IMR-90 (cell line): ENCODE measurements around the gene ZFPM1. TPM values are rescaled to one million over a fixed set of nuclear protein-coding genes. Genes with fewer than 3 reads are reported as not detected.
A peak's percentile ranks its signal among the peaks of the same experiment; 100 is the strongest.

ENCODE experiments used
- ATAC-seq: fragments of 200-7000 bp; cut with Tn5 transposase; 2 replicates; pipeline ENCODE4 v1.9.1; 2020; ENCODE audit warnings: low read depth, mild to moderate bottlenecking, moderate library complexity
- BruUV-seq: library from RNA; stranded (reverse); fragments of 400-500 nt; replicated peaks from 2 replicates; lab custom pipeline; 2021; lab: Mats Ljungman, UMichigan
- CTCF ChIA-PET: fragments of 300-600 bp; formaldehyde crosslinking; extraction: SDS; loops from one replicate; lab custom pipeline; 2021; ENCODE audit warnings: antibody characterized with exemption; lab: Yijun Ruan, JAX
- POLR2A ChIA-PET: fragments of 300-600 bp; sonication (Branson Sonifier 250); formaldehyde crosslinking; loops from one replicate; lab custom pipeline; 2022; ENCODE audit warnings: antibody characterized with exemption; ENCODE audit not compliant: unreplicated experiment; lab: Charles Lee
- DNase-seq: peaks from one replicate; pipeline ENCODE4 v3.0.0; 2013
- H2AFZ ChIP-seq: replicated peaks from 2 replicates; pipeline ENCODE3; 2013; ENCODE audit warnings: low read length, mild to moderate bottlenecking; ENCODE audit not compliant: poor library complexity
- H2AK5ac ChIP-seq: 2 replicates; pipeline ENCODE4 v1.6.1; 2013; ENCODE audit warnings: low read depth, low read length, inconsistent platforms
- H2AK9ac ChIP-seq: replicated peaks from 2 replicates; pipeline ENCODE3; 2013; ENCODE audit warnings: mild to moderate bottlenecking, low read depth, low read length, moderate library complexity; ENCODE audit not compliant: poor library complexity
- H2BK120ac ChIP-seq: 2 replicates; pipeline ENCODE4 v1.6.1; 2013; ENCODE audit warnings: low read depth, low read length, inconsistent platforms
- H2BK15ac ChIP-seq: 3 replicates; pipeline ENCODE4 v1.6.1; 2013; ENCODE audit warnings: low read depth, low read length, inconsistent platforms
- H2BK20ac ChIP-seq: 2 replicates; pipeline ENCODE4 v1.6.1; 2013; ENCODE audit warnings: low read depth, mild to moderate bottlenecking, inconsistent platforms, low read length, moderate library complexity
- H2BK5ac ChIP-seq: 2 replicates; pipeline ENCODE4 v1.6.1; 2013; ENCODE audit warnings: mild to moderate bottlenecking, low read depth, low read length, inconsistent platforms; ENCODE audit not compliant: poor library complexity, severe bottlenecking
- H3K14ac ChIP-seq: replicated peaks from 2 replicates; pipeline ENCODE4 v1.6.1; 2013; ENCODE audit warnings: low read depth, low read length, inconsistent platforms
- H3K18ac ChIP-seq: 2 replicates; pipeline ENCODE4 v1.6.1; 2013; ENCODE audit warnings: low read depth, low read length, control low read depth
- H3K23ac ChIP-seq: 2 replicates; pipeline ENCODE4 v1.6.1; 2013; ENCODE audit warnings: low read depth, low read length, inconsistent platforms
- H3K27ac ChIP-seq: 2 replicates; pipeline ENCODE4 v1.5.1; 2013; ENCODE audit warnings: mild to moderate bottlenecking, control low read depth, low read length; ENCODE audit not compliant: insufficient read depth
- H3K27me3 ChIP-seq: 2 replicates; pipeline ENCODE4 v1.6.1; 2013; ENCODE audit warnings: low read length; ENCODE audit not compliant: control insufficient read depth, insufficient read depth
- H3K36me3 ChIP-seq: 2 replicates; pipeline ENCODE4 v1.6.1; 2013; ENCODE audit warnings: low read length, mixed read lengths; ENCODE audit not compliant: control insufficient read depth, insufficient read depth
- H3K4ac ChIP-seq: 2 replicates; pipeline ENCODE4 v1.6.1; 2013; ENCODE audit warnings: low read depth, low read length, inconsistent platforms
- H3K4me1 ChIP-seq: 2 replicates; pipeline ENCODE4 v1.6.1; 2013; ENCODE audit warnings: low read length, mixed read lengths; ENCODE audit not compliant: control insufficient read depth, insufficient read depth
- H3K4me2 ChIP-seq: 2 replicates; pipeline ENCODE4 v1.6.1; 2013; ENCODE audit warnings: low read depth, mild to moderate bottlenecking, control low read depth, low read length, moderate library complexity
- H3K4me3 ChIP-seq: 2 replicates; pipeline ENCODE4 v1.5.1; 2013; ENCODE audit warnings: low read depth, mild to moderate bottlenecking, control low read depth, low read length, moderate library complexity; ENCODE audit not compliant: insufficient read depth
- H3K56ac ChIP-seq: 2 replicates; pipeline ENCODE4 v1.6.1; 2013; ENCODE audit warnings: low read length, inconsistent platforms; ENCODE audit not compliant: insufficient read depth; ENCODE audit errors: extremely low read depth
- H3K79me1 ChIP-seq, 2 experiments: 2 replicates each; pipeline ENCODE4 v1.6.1; 2013; ENCODE audit warnings: low read length in 2 of 2, inconsistent platforms in 1 of 2, low read depth in 1 of 2
- H3K9ac ChIP-seq: 2 replicates; pipeline ENCODE4 v1.6.1; 2013; ENCODE audit warnings: low read depth, low read length, control low read depth
- H3K9me1 ChIP-seq: 2 replicates; pipeline ENCODE4 v1.6.1; 2013; ENCODE audit warnings: low read length, inconsistent platforms; ENCODE audit not compliant: insufficient read depth
- H3K9me3 ChIP-seq: 2 replicates; pipeline ENCODE4 v1.6.1; 2013; ENCODE audit warnings: low read length; ENCODE audit not compliant: control insufficient read depth, insufficient read depth
- H4K20me1 ChIP-seq: 2 replicates; pipeline ENCODE4 v1.6.1; 2013; ENCODE audit warnings: low read length, inconsistent platforms; ENCODE audit not compliant: insufficient read depth
- H4K5ac ChIP-seq: 2 replicates; pipeline ENCODE4 v1.6.1; 2013; ENCODE audit warnings: mild to moderate bottlenecking, low read depth, low read length, control low read depth
- H4K8ac ChIP-seq, 2 experiments: 2 replicates each; pipeline ENCODE4 v1.6.1; 2013; ENCODE audit warnings: low read depth in 2 of 2, low read length in 2 of 2, control low read depth in 1 of 2, inconsistent platforms in 1 of 2
- H4K91ac ChIP-seq: 2 replicates; pipeline ENCODE4 v1.6.1; 2013; ENCODE audit warnings: low read depth, low read length, inconsistent platforms; ENCODE audit not compliant: insufficient read depth
- CEBPB ChIP-seq: IDR thresholded peaks from 2 replicates; pipeline ENCODE4 v1.6.1; 2012; ENCODE audit warnings: low read depth, low read length, improper control_type of control experiment
- CHD1 ChIP-seq: IDR thresholded peaks from 2 replicates; pipeline ENCODE4 v1.6.1; 2012; ENCODE audit warnings: low read depth, low read length, improper control_type of control experiment
- FOS ChIP-seq: fragments of 150-350 bp; IDR thresholded peaks from 2 replicates; pipeline ENCODE4 v1.6.1; 2016; ENCODE audit warnings: low read depth, low read length
- RAD21 ChIP-seq: IDR thresholded peaks from 2 replicates; pipeline ENCODE4 v1.6.1; 2012; ENCODE audit warnings: low read length, improper control_type of control experiment
- SMC3 ChIP-seq: fragments of 150-350 bp; IDR thresholded peaks from 2 replicates; pipeline ENCODE4 v1.6.1; 2016; ENCODE audit warnings: low read depth, mild to moderate bottlenecking, antibody characterized with exemption, low read length, moderate library complexity
- WGBS, 2 experiments: methylation state at CpG; one replicate each; pipeline versions ENCODE4 v1.1.5 to v1.1.7; 2013; ENCODE audit warnings: missing lambda C conversion rate in 2 of 2; ENCODE audit not compliant: insufficient read length in 1 of 2; ENCODE audit errors: extremely low coverage in 2 of 2; 5-methylcytosine and 5-hydroxymethylcytosine counted together
- dilution Hi-C: fragments of 300-500 bp; cut with HindIII; formaldehyde crosslinking; loops from one replicate; pipeline ENCODE4 v1.14.3; 2018; ENCODE audit warnings: low sequenced_read_pairs; ENCODE audit not compliant: unreplicated experiment
- in situ Hi-C: fragments of 300-500 bp; cut with MboI; formaldehyde crosslinking; loops from 3 replicates; pipeline ENCODE4 v1.14.3; 2019; ENCODE audit warnings: low sequenced_read_pairs, inconsistent platforms, mixed read lengths
- intact Hi-C: fragments of 100-400 bp; cut with micrococcal nuclease; formaldehyde crosslinking; loops from 2 replicates; pipeline ENCODE4 v1.10.0; 2022
- polyA plus RNA-seq, 3 experiments: library from polyadenylated mRNA; depleted of rRNA; stranded (reverse); fragments of >200 nt; gene quantifications; 2 replicates each; pipeline ENCODE4 v1.2.3, GENCODE V29; 2012; ENCODE audit warnings: low replicate concordance in 1 of 3
- total RNA-seq: library from RNA; depleted of rRNA; stranded (reverse); fragments of >200 nt; gene quantifications from 2 replicates; pipeline ENCODE4 v1.2.3, GENCODE V29; 2012
- TF ChIP-seq, protein P1 (sequence below): conservative IDR thresholded peaks from 2 replicates; pipeline ENCODE4 v1.5.1; 2012; ENCODE audit warnings: mild to moderate bottlenecking, low read depth, low read length, improper control_type of control experiment
- TF ChIP-seq, protein P2 (sequence below): fragments of 150-350 bp; IDR thresholded peaks from 2 replicates; pipeline ENCODE4 v1.6.1; 2016; ENCODE audit warnings: low read depth, mild to moderate bottlenecking, low read length, moderate library complexity, borderline replicate concordance

Gene ZFPM1
- total and polyA plus RNA-seq, 2 of the 4 experiments (the other 2 are of a cell fraction): 0.36 to 1.1 TPM

GRCh38 chr16:88413231-88413630 is 39.8 kb upstream of the ZFPM1 start:
- H4K20me1 ChIP-seq: peaks cover 100% of the 10 kb centered on the region
- peaks cover 9 to 94% of the 10 kb centered on the region in 2 experiments; a peak in 3 of 4 replicates for H3K79me1 ChIP-seq
- no TSS peak for BruUV-seq
- in situ Hi-C loops (no loop called here), intact Hi-C loops (no loop called here), dilution Hi-C loops (no loop called here)
- no peak overlapping the region for H3K56ac ChIP-seq
- DNase-seq: no peak
- H3K23ac ChIP-seq: no peak overlapping the region
- peaks cover 8% of the 10 kb centered on the region; the same call in 1 of the 2 replicates for H3K4me1 ChIP-seq
- H4K8ac ChIP-seq: no peak overlapping the region
- no peak overlapping the region for H3K9ac ChIP-seq
- H2BK5ac ChIP-seq: no peak overlapping the region
- no peak overlapping the region for H4K5ac ChIP-seq
- no peak overlapping the region for H3K14ac ChIP-seq
- H3K4me2 ChIP-seq: no peak overlapping the region
- H2AFZ ChIP-seq: peak overlapping the region; percentile 56
- H2AK9ac ChIP-seq: no peak overlapping the region
- ChIA-PET POLR2A (no interaction called here), CTCF (no interaction called here)
- no peak overlapping the region for H2BK20ac ChIP-seq
- no peak overlapping the region for H3K27ac ChIP-seq
- H3K9me1 ChIP-seq: peaks cover 15% of the 10 kb centered on the region
- ATAC-seq: no peak
- no CpG with 5 or more reads among the region's 12 CpGs for WGBS, 2 experiments
- no peak overlapping the region for H3K18ac ChIP-seq
- no peak overlapping the region for H2AK5ac ChIP-seq
- no peak overlapping the region for H4K91ac ChIP-seq
- no peaks in the 10 kb centered on the region for H3K27me3 ChIP-seq
- H3K36me3 ChIP-seq: peaks cover 64% of the 10 kb centered on the region
- no peak overlapping the region for H2BK15ac ChIP-seq
- no peak overlapping the region for H3K4me3 ChIP-seq
- no peaks in the 10 kb centered on the region for H3K9me3 ChIP-seq
- no peak overlapping the region for H3K4ac ChIP-seq
- H2BK120ac ChIP-seq: no peak overlapping the region
- TF ChIP-seq FOS: no peak
- TF ChIP-seq SMC3: no peak
- TF ChIP-seq RAD21: no peak
- TF ChIP-seq, protein P1, sequence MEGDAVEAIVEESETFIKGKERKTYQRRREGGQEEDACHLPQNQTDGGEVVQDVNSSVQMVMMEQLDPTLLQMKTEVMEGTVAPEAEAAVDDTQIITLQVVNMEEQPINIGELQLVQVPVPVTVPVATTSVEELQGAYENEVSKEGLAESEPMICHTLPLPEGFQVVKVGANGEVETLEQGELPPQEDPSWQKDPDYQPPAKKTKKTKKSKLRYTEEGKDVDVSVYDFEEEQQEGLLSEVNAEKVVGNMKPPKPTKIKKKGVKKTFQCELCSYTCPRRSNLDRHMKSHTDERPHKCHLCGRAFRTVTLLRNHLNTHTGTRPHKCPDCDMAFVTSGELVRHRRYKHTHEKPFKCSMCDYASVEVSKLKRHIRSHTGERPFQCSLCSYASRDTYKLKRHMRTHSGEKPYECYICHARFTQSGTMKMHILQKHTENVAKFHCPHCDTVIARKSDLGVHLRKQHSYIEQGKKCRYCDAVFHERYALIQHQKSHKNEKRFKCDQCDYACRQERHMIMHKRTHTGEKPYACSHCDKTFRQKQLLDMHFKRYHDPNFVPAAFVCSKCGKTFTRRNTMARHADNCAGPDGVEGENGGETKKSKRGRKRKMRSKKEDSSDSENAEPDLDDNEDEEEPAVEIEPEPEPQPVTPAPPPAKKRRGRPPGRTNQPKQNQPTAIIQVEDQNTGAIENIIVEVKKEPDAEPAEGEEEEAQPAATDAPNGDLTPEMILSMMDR: no peak
- no peak for TF ChIP-seq CHD1
- TF ChIP-seq, protein P2, sequence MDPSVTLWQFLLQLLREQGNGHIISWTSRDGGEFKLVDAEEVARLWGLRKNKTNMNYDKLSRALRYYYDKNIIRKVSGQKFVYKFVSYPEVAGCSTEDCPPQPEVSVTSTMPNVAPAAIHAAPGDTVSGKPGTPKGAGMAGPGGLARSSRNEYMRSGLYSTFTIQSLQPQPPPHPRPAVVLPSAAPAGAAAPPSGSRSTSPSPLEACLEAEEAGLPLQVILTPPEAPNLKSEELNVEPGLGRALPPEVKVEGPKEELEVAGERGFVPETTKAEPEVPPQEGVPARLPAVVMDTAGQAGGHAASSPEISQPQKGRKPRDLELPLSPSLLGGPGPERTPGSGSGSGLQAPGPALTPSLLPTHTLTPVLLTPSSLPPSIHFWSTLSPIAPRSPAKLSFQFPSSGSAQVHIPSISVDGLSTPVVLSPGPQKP: no peak
- no peak for TF ChIP-seq CEBPB
